PC-3 (cell line): ENCODE results near the gene TMEM132D. TPM values are rescaled to one million over a fixed set of nuclear protein-coding genes. Genes with fewer than 3 reads are reported as not detected.

Source experiments
- ATAC-seq: fragments of 200-7000 bp; cut with Tn5 transposase; 2 replicates; pipeline ENCODE4 v1.9.1; 2020; ENCODE audit warnings: mild to moderate bottlenecking, moderate library complexity
- BruUV-seq: library from RNA; stranded (reverse); fragments of 400-500 nt; replicated peaks from 2 replicates; lab custom pipeline; 2021; lab: Mats Ljungman, UMichigan
- CTCF ChIA-PET: fragments of 300-600 bp; sonication (Branson Sonifier 250); formaldehyde crosslinking; loops from one replicate; lab custom pipeline; 2022; ENCODE audit warnings: antibody characterized with exemption; lab: Charles Lee
- POLR2A ChIA-PET: fragments of 300-600 bp; sonication (Branson Sonifier 250); formaldehyde crosslinking; loops from one replicate; lab custom pipeline; 2022; ENCODE audit warnings: antibody characterized with exemption; ENCODE audit not compliant: unreplicated experiment; lab: Charles Lee
- DNase-seq: peaks from one replicate; pipeline ENCODE4 v3.0.0-alpha.2; 2015
- H2AFZ ChIP-seq: fragments of 300-600 bp; sonication (generic); 2 replicates; pipeline ENCODE4 v1.6.0; 2016; ENCODE audit warnings: antibody characterized with exemption, low read length
- H3F3A ChIP-seq: fragments of 300-600 bp; sonication (generic); one replicate; pipeline ENCODE4 v1.6.0; 2017; ENCODE audit warnings: antibody characterized with exemption, low read length, control low read depth, mild to moderate bottlenecking; ENCODE audit not compliant: unreplicated experiment
- H3K27ac ChIP-seq: fragments of 300-600 bp; sonication (generic); 2 replicates; pipeline ENCODE4 v1.5.1; 2016; ENCODE audit warnings: mild to moderate bottlenecking, low read length
- H3K27me3 ChIP-seq: fragments of 300-600 bp; sonication (generic); 2 replicates; pipeline ENCODE4 v1.6.1; 2016; ENCODE audit warnings: low read length, mixed read lengths
- H3K36me3 ChIP-seq: fragments of 300-600 bp; sonication (generic); 2 replicates; pipeline ENCODE4 v1.6.1; 2016; ENCODE audit warnings: low read depth, mixed run types, low read length, mixed read lengths
- H3K4me1 ChIP-seq: fragments of 300-600 bp; sonication (generic); 2 replicates; pipeline ENCODE4 v1.5.1; 2016; ENCODE audit warnings: low read length; ENCODE audit not compliant: insufficient read depth
- H3K4me2 ChIP-seq: fragments of 300-600 bp; sonication (generic); 2 replicates; pipeline ENCODE4 v1.6.0; 2016; ENCODE audit warnings: low read length
- H3K4me3 ChIP-seq: fragments of 300-600 bp; sonication (generic); 2 replicates; pipeline ENCODE4 v1.5.1; 2016; ENCODE audit warnings: mild to moderate bottlenecking, low read length, mixed read lengths
- H3K79me2 ChIP-seq: fragments of 300-600 bp; sonication (generic); 2 replicates; pipeline ENCODE4 v1.6.1; 2017; ENCODE audit warnings: low read length, mixed read lengths
- H3K9ac ChIP-seq: fragments of 300-600 bp; sonication (generic); 2 replicates; pipeline ENCODE4 v1.6.0; 2016; ENCODE audit warnings: mild to moderate bottlenecking, low read length
- H3K9me2 ChIP-seq: fragments of 300-600 bp; sonication (generic); replicated peaks from 2 replicates; pipeline ENCODE4 v1.6.1; 2016; ENCODE audit warnings: mixed run types, low read length, mixed read lengths
- H3K9me3 ChIP-seq: fragments of 300-600 bp; sonication (generic); 2 replicates; pipeline ENCODE4 v1.6.1; 2016; ENCODE audit warnings: low read length, mixed read lengths
- H4K20me1 ChIP-seq: fragments of 300-600 bp; sonication (generic); 2 replicates; pipeline ENCODE4 v1.6.1; 2016; ENCODE audit warnings: low read length, mixed read lengths
- CTCF ChIP-seq: fragments of 300-600 bp; sonication (generic); conservative IDR thresholded peaks from 2 replicates; pipeline ENCODE4 v1.5.1; 2017; ENCODE audit warnings: antibody characterized with exemption, low read depth, mild to moderate bottlenecking, low read length
- EZH2 ChIP-seq: fragments of 300-600 bp; sonication (generic); IDR thresholded peaks from one replicate; pipeline ENCODE4 v1.6.1; 2017; ENCODE audit warnings: antibody characterized with exemption, mild to moderate bottlenecking, low read length; ENCODE audit not compliant: unreplicated experiment
- EZH2phosphoT487 ChIP-seq: fragments of 300-600 bp; sonication (generic); IDR thresholded peaks from 2 replicates; pipeline ENCODE4 v1.6.1; 2018; ENCODE audit warnings: mild to moderate bottlenecking, antibody characterized with exemption, low read length, borderline replicate concordance
- intact Hi-C: fragments of 100-400 bp; cut with micrococcal nuclease; formaldehyde crosslinking; loops from 2 replicates; pipeline ENCODE4 v1.9.0; 2023
- total RNA-seq: library from RNA; depleted of rRNA; stranded (reverse); fragments of >200 nt; gene quantifications from 2 replicates; pipeline ENCODE4 v1.2.3, GENCODE V29; 2014

Gene TMEM132D
- total RNA-seq, 1 experiment from 2014 or later = not detected

- BruUV-seq = no TSS peak
- H3K27me3 ChIP-seq = 0 out of 2 replicates have a peak, but pooled peaks cover 3% of the 10 kb centered on the region
- no peaks in the 10 kb centered on the region for H3K79me2 ChIP-seq
- CTCF ChIA-PET = no interaction called here
- no peak for TF ChIP-seq CTCF
- TF ChIP-seq EZH2 = no peak
- no peak for TF ChIP-seq EZH2phosphoT487
- no peak for ATAC-seq
- no peak overlapping the region for H3K4me3 ChIP-seq
- H3K4me1 ChIP-seq = no peaks in the 10 kb centered on the region
- DNase-seq = no peak
- H2AFZ ChIP-seq = no peak overlapping the region
- POLR2A ChIA-PET = no interaction called here
- H3K36me3 ChIP-seq = no peaks in the 10 kb centered on the region
- no peak overlapping the region for H3K9ac ChIP-seq
- no peaks in the 10 kb centered on the region for H4K20me1 ChIP-seq
- H3K4me2 ChIP-seq = no peak overlapping the region
- H3K27ac ChIP-seq = no peak overlapping the region
- peaks cover 4% of the 10 kb centered on the region; the same call in 1 of the 2 replicates for H3K9me3 ChIP-seq
- H3F3A ChIP-seq = no peaks in the 10 kb centered on the region
- intact Hi-C loops = no loop called here
- H3K9me2 ChIP-seq = no peaks in the 10 kb centered on the region
These were observed 827.1 kb downstream of the TMEM132D start for GRCh38 chr12:129076441-129077320.

- BruUV-seq = no TSS peak
- no peaks in the 10 kb centered on the region for H3F3A ChIP-seq
- no peak overlapping the region for H2AFZ ChIP-seq
- ATAC-seq = no peak
- TF ChIP-seq EZH2 (no peak), CTCF (no peak), EZH2phosphoT487 (no peak)
- H3K36me3 ChIP-seq = no peaks in the 10 kb centered on the region
- no peaks in the 10 kb centered on the region for H3K9me2 ChIP-seq
- H3K9ac ChIP-seq = no peak overlapping the region
- no peaks in the 10 kb centered on the region for H3K79me2 ChIP-seq
- CTCF ChIA-PET = no interaction called here
- 0 out of 2 replicates have a peak, but pooled peaks cover 3% of the 10 kb centered on the region for H3K27me3 ChIP-seq
- intact Hi-C loops = no loop called here
- POLR2A ChIA-PET = no interaction called here
- DNase-seq = no peak
- no peak overlapping the region for H3K27ac ChIP-seq
- H3K4me3 ChIP-seq = no peak overlapping the region
- no peaks in the 10 kb centered on the region for H3K4me1 ChIP-seq
- no peak overlapping the region for H3K4me2 ChIP-seq
- no peaks in the 10 kb centered on the region for H4K20me1 ChIP-seq
- H3K9me3 ChIP-seq = peaks cover 4% of the 10 kb centered on the region; the same call in 1 of the 2 replicates
These were observed 828.2 kb downstream of the TMEM132D start for GRCh38 chr12:129075460-129076208.
